ENCODE results near the gene CAMTA1. TPM values are rescaled to one million over a fixed set of nuclear protein-coding genes. Genes with fewer than 3 reads are reported as not detected.

The CAMTA1 gene
- polyA plus RNA-seq, 1 donor (not counting 4 experiments of a cell fraction or from before 2014, with no cell fraction given) = 51.4 TPM

GRCh38 chr1:6984536-6984935 is 199.3 kb downstream of the CAMTA1 start:
- FAIRE-seq (no peak), DNase-seq (ENCODE audit: low read depth, low spot score) (no peak)
- H3K27me3 ChIP-seq (ENCODE audit: control insufficient read depth, extremely low read depth, insufficient read depth, low read length) = peaks cover 25% of the 10 kb centered on the region
- dilution Hi-C loops (cut with MboI; ENCODE audit: extremely low pct_ligation_motif_present, low sequenced_read_pairs) = no loop called here
- no peaks in the 10 kb centered on the region for H3K9me1 ChIP-seq (ENCODE audit: control insufficient read depth, extremely low read depth, insufficient read depth, low read length)
- H3K9me3 ChIP-seq (ENCODE audit: control insufficient read depth, low read depth, low read length) = no peaks in the 10 kb centered on the region
- no peak for TF ChIP-seq EZH2 (IDR thresholded peaks at IDR 0.05; ENCODE audit: low read length)
- no peak for TF ChIP-seq CTCF (optimal IDR thresholded peaks at IDR 0.05 in 1 of 3, IDR thresholded peaks at IDR 0.05 in 1 of 3, conservative IDR thresholded peaks at IDR 0.05 in 1 of 3; ENCODE audit: extremely low read depth in 1 of 3, insufficient read depth in 2 of 3, low read length in 3 of 3)
- no peaks in the 10 kb centered on the region for H4K20me1 ChIP-seq (ENCODE audit: control insufficient read depth, extremely low read depth, insufficient read depth, low read length)
- no peak overlapping the region for H3K4me3 ChIP-seq (ENCODE audit: control insufficient read depth in 2 of 3, extremely low read depth in 1 of 3, insufficient read depth in 2 of 3, low read depth in 1 of 3, low read length in 3 of 3)
- H3K36me3 ChIP-seq (ENCODE audit: control insufficient read depth in 2 of 2, extremely low read depth in 1 of 2, insufficient read depth in 2 of 2, low read length in 2 of 2) = no peaks in the 10 kb centered on the region
- no peak overlapping the region for H3K27ac ChIP-seq (ENCODE audit: control insufficient read depth, insufficient read depth, low read length)
- no peaks in the 10 kb centered on the region for H3K4me1 ChIP-seq (ENCODE audit: control insufficient read depth, extremely low read depth, insufficient read depth, low read length)
- no peaks in the 10 kb centered on the region for H3K79me2 ChIP-seq (ENCODE audit: control insufficient read depth, insufficient read depth, low read length)
- H3K9ac ChIP-seq (ENCODE audit: control insufficient read depth, extremely low read depth, insufficient read depth, low read length) = no peak overlapping the region
- H2AFZ ChIP-seq (ENCODE audit: control insufficient read depth, low read length) = no peak overlapping the region
- no peak overlapping the region for H3K4me2 ChIP-seq (ENCODE audit: control insufficient read depth, extremely low read depth, insufficient read depth, low read depth, low read length)

GRCh38 chr1:6984986-6985385 is 199.7 kb downstream of the CAMTA1 start:
- Histone ChIP-seq H3K27me3 (ENCODE audit: control insufficient read depth, extremely low read depth, insufficient read depth, low read length) (peaks cover 28% of the 10 kb centered on the region), H3K4me1 (ENCODE audit: control insufficient read depth, extremely low read depth, insufficient read depth, low read length) (no peaks in the 10 kb centered on the region), H2AFZ (ENCODE audit: control insufficient read depth, low read length) (no peak overlapping the region), H3K9ac (ENCODE audit: control insufficient read depth, extremely low read depth, insufficient read depth, low read length) (no peak overlapping the region), H3K79me2 (ENCODE audit: control insufficient read depth, insufficient read depth, low read length) (no peaks in the 10 kb centered on the region), H3K9me3 (ENCODE audit: control insufficient read depth, low read depth, low read length) (no peaks in the 10 kb centered on the region), H3K4me3 (ENCODE audit: control insufficient read depth in 2 of 3, extremely low read depth in 1 of 3, insufficient read depth in 2 of 3, low read depth in 1 of 3, low read length in 3 of 3) (no peak overlapping the region), H4K20me1 (ENCODE audit: control insufficient read depth, extremely low read depth, insufficient read depth, low read length) (no peaks in the 10 kb centered on the region), H3K27ac (ENCODE audit: control insufficient read depth, insufficient read depth, low read length) (no peak overlapping the region), H3K9me1 (ENCODE audit: control insufficient read depth, extremely low read depth, insufficient read depth, low read length) (no peaks in the 10 kb centered on the region), H3K36me3 (ENCODE audit: control insufficient read depth in 2 of 2, extremely low read depth in 1 of 2, insufficient read depth in 2 of 2, low read length in 2 of 2) (no peaks in the 10 kb centered on the region), H3K4me2 (ENCODE audit: control insufficient read depth, extremely low read depth, insufficient read depth, low read depth, low read length) (no peak overlapping the region)
- TF ChIP-seq CTCF (optimal IDR thresholded peaks at IDR 0.05 in 1 of 3, IDR thresholded peaks at IDR 0.05 in 1 of 3, conservative IDR thresholded peaks at IDR 0.05 in 1 of 3; ENCODE audit: extremely low read depth in 1 of 3, insufficient read depth in 2 of 3, low read length in 3 of 3) (no peak), EZH2 (IDR thresholded peaks at IDR 0.05; ENCODE audit: low read length) (no peak)
- dilution Hi-C loops (cut with MboI; ENCODE audit: extremely low pct_ligation_motif_present, low sequenced_read_pairs) = no loop called here
- no peak for DNase-seq (ENCODE audit: low read depth, low spot score)
- no peak for FAIRE-seq

Measured in keratinocyte (primary cell).